Smooth muscle cell (in vitro differentiated cells): ENCODE measurements around the gene PTPRN2. TPM values are rescaled to one million over a fixed set of nuclear protein-coding genes. Genes with fewer than 3 reads are reported as not detected.

Experiments
- DNase-seq: peaks from one replicate; lab custom pipeline; 2025; ENCODE audit not compliant: unreplicated experiment; lab: John Stamatoyannopoulos, UW
- H2AFZ ChIP-seq: fragments of 200-600 bp; sonication (generic); 2 replicates; pipeline ENCODE4 v1.6.0; 2016; ENCODE audit warnings: antibody characterized with exemption, low read depth, mild to moderate bottlenecking
- H3F3A ChIP-seq: fragments of 200-600 bp; sonication (generic); 2 replicates; pipeline ENCODE4 v1.6.0; 2017; ENCODE audit warnings: antibody characterized with exemption, low read depth
- H3K27ac ChIP-seq: fragments of 200-600 bp; sonication (generic); 2 replicates; pipeline ENCODE4 v1.5.1; 2016; ENCODE audit warnings: low read depth, mild to moderate bottlenecking
- H3K27me3 ChIP-seq: fragments of 200-600 bp; sonication (generic); 2 replicates; pipeline ENCODE4 v1.6.1; 2016; ENCODE audit warnings: low read depth, mild to moderate bottlenecking
- H3K36me3 ChIP-seq: fragments of 200-600 bp; sonication (generic); 2 replicates; pipeline ENCODE4 v1.5.1; 2016; ENCODE audit warnings: low read depth
- H3K4me1 ChIP-seq: fragments of 200-600 bp; sonication (generic); 2 replicates; pipeline ENCODE4 v1.5.1; 2016; ENCODE audit warnings: low read depth
- H3K4me2 ChIP-seq: fragments of 200-600 bp; sonication (generic); 2 replicates; pipeline ENCODE4 v1.6.0; 2016; ENCODE audit warnings: mild to moderate bottlenecking
- H3K4me3 ChIP-seq: fragments of 200-600 bp; sonication (generic); 2 replicates; pipeline ENCODE4 v1.5.1; 2016; ENCODE audit warnings: mild to moderate bottlenecking
- H3K79me2 ChIP-seq: fragments of 200-600 bp; sonication (generic); 2 replicates; pipeline ENCODE4 v1.6.0; 2016; ENCODE audit warnings: low read depth, mild to moderate bottlenecking
- H3K9ac ChIP-seq: fragments of 200-600 bp; sonication (generic); 2 replicates; pipeline ENCODE4 v1.6.0; 2016; ENCODE audit warnings: low read depth
- H3K9me3 ChIP-seq: fragments of 200-600 bp; sonication (generic); replicated peaks from 2 replicates; pipeline ENCODE4 v1.5.1; 2016; ENCODE audit warnings: low read depth
- H4K20me1 ChIP-seq: fragments of 200-600 bp; sonication (generic); 2 replicates; pipeline ENCODE4 v1.6.0; 2016; ENCODE audit warnings: low read depth
- WGBS: methylation state at CpG from one replicate; pipeline ENCODE4 v1.1.7; 2016; ENCODE audit warnings: low lambda C conversion rate; 5-methylcytosine and 5-hydroxymethylcytosine counted together
- polyA plus RNA-seq: library from polyadenylated mRNA; unstranded; fragments of >200 nt; fragmentation: Nextera tagmentation; extraction: Ambion mirVana; gene quantifications from 2 replicates; pipeline ENCODE4 v1.2.1, GENCODE V29; 2016
- total RNA-seq: library from RNA; depleted of rRNA; stranded (reverse); fragments of >200 nt; gene quantifications from 2 replicates; pipeline ENCODE4 v1.2.3, GENCODE V29; 2014
- TF ChIP-seq, protein P1 (sequence below): fragments of 200-600 bp; sonication (generic); IDR thresholded peaks from 2 replicates; pipeline ENCODE4 v1.5.1; 2017; ENCODE audit warnings: borderline replicate concordance, mild to moderate bottlenecking, antibody characterized with exemption; ENCODE audit not compliant: insufficient read depth, poor library complexity, severe bottlenecking

Gene PTPRN2
- total and polyA plus RNA-seq, 2 experiments from 2014 or later = 0.09 to 0.87 TPM

- H3F3A ChIP-seq = no peaks in the 10 kb centered on the region
- no peaks in the 10 kb centered on the region for H3K27me3 ChIP-seq
- no peaks in the 10 kb centered on the region for H3K79me2 ChIP-seq
- H3K4me2 ChIP-seq = no peak overlapping the region
- H4K20me1 ChIP-seq = no peaks in the 10 kb centered on the region
- H3K4me3 ChIP-seq = no peak overlapping the region
- H3K9me3 ChIP-seq = no peaks in the 10 kb centered on the region
- no peak overlapping the region for H3K9ac ChIP-seq
- WGBS = 87% methylated on average over 6 of the region's 6 CpGs
- TF ChIP-seq, protein P1, sequence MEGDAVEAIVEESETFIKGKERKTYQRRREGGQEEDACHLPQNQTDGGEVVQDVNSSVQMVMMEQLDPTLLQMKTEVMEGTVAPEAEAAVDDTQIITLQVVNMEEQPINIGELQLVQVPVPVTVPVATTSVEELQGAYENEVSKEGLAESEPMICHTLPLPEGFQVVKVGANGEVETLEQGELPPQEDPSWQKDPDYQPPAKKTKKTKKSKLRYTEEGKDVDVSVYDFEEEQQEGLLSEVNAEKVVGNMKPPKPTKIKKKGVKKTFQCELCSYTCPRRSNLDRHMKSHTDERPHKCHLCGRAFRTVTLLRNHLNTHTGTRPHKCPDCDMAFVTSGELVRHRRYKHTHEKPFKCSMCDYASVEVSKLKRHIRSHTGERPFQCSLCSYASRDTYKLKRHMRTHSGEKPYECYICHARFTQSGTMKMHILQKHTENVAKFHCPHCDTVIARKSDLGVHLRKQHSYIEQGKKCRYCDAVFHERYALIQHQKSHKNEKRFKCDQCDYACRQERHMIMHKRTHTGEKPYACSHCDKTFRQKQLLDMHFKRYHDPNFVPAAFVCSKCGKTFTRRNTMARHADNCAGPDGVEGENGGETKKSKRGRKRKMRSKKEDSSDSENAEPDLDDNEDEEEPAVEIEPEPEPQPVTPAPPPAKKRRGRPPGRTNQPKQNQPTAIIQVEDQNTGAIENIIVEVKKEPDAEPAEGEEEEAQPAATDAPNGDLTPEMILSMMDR = no peak
- no peaks in the 10 kb centered on the region for H3K36me3 ChIP-seq
- no peak for DNase-seq
- H3K27ac ChIP-seq = no peak overlapping the region
- H3K4me1 ChIP-seq = no peaks in the 10 kb centered on the region
- H2AFZ ChIP-seq = no peak overlapping the region
Observed at GRCh38 chr7:158559356-158559755, 28.3 kb downstream of the PTPRN2 start.

- Histone ChIP-seq H3K4me3 (no peak overlapping the region), H3K79me2 (no peaks in the 10 kb centered on the region), H3K9me3 (no peaks in the 10 kb centered on the region), H3F3A (no peaks in the 10 kb centered on the region), H3K4me2 (no peak overlapping the region), H4K20me1 (no peaks in the 10 kb centered on the region), H3K27me3 (no peaks in the 10 kb centered on the region), H3K27ac (no peak overlapping the region), H2AFZ (no peak overlapping the region), H3K36me3 (no peaks in the 10 kb centered on the region), H3K4me1 (no peaks in the 10 kb centered on the region), H3K9ac (no peak overlapping the region)
- no peak for DNase-seq
- TF ChIP-seq, protein P1 = no peak
- WGBS = 73% methylated on average over 3 of the region's 3 CpGs
Observed at GRCh38 chr7:158558816-158559215, 28.8 kb downstream of the PTPRN2 start.

DNA sequence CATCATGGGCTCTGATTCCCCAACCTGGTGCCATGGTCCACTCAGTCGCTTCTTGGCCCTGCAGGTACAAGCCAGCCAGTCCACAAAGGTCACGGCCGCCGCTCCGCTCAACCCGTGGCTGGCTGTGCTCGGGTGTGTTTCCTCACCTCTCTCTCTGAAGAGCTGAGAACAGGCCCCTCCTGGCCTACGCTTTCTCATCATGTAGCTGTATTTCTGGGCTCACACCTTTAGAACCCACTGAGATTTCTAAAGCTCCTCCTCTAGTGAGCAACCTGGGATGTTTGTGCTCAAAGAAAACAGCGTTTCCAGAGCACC lies 30.2 kb downstream of the PTPRN2 start:
- Histone ChIP-seq H3K4me2 (no peak overlapping the region), H3F3A (no peaks in the 10 kb centered on the region), H3K4me1 (no peaks in the 10 kb centered on the region), H4K20me1 (no peaks in the 10 kb centered on the region), H3K4me3 (no peak overlapping the region), H3K27ac (no peak overlapping the region), H2AFZ (no peak overlapping the region), H3K9ac (no peak overlapping the region), H3K79me2 (no peaks in the 10 kb centered on the region), H3K36me3 (no peaks in the 10 kb centered on the region), H3K9me3 (no peaks in the 10 kb centered on the region), H3K27me3 (no peaks in the 10 kb centered on the region)
- TF ChIP-seq, protein P1 = no peak
- WGBS = 95% methylated on average over 9 of the region's 9 CpGs
- no peak for DNase-seq

DNA sequence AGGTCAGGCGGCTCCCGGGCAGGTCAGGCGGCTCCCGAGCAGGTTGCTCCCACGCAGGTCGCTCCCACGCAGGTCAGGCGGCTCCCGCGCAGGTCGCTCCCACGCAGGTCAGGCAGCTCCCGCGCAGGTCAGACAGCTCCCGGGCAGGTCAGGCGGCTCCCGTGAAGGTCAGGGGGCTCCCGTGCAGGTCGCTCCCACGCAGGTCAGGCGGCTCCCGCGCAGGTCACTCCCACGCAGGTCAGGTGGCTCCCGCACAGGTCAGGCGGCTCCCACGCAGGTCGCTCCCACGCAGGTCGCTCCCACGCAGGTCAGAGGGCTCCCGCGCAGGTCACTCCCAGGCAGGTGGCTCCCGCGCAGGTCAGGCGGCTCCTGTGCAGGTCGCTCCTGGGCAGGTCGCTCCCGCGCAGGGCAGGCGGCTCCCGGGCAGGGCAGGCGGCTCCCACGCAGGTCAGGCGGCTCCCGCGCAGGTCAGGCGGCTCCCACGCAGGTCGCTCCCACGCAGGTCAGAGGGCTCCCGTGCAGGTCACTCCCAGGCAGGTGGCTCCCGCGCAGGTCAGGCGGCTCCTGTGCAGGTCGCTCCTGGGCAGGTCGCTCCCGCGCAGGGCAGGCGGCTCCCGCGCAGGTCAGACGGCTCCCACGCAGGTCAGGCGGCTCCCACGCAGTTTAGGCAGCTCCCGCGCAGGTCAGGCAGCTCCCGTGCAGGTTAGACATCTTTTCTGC lies 30.7 kb downstream of the PTPRN2 start:
- Histone ChIP-seq H3K36me3 (no peaks in the 10 kb centered on the region), H3K79me2 (no peaks in the 10 kb centered on the region), H2AFZ (no peak overlapping the region), H3K4me3 (no peak overlapping the region), H3K9me3 (no peaks in the 10 kb centered on the region), H3K9ac (no peak overlapping the region), H3K27ac (no peak overlapping the region), H4K20me1 (no peaks in the 10 kb centered on the region), H3K4me1 (no peaks in the 10 kb centered on the region), H3K4me2 (no peak overlapping the region), H3K27me3 (no peaks in the 10 kb centered on the region), H3F3A (no peaks in the 10 kb centered on the region)
- no peak for DNase-seq
- WGBS = 96% methylated on average over 69 of the region's 69 CpGs
- TF ChIP-seq, protein P1 = no peak
